Epidermal melanocyte (primary cell): ENCODE results near the gene INPP5F.
"Not testable (repeated sequence)": the region's sequence is repeated elsewhere in the genome, so short reads cannot be mapped to it uniquely, and the experiment has no call there.

Experiments
- DNase-seq: peaks from one replicate; pipeline ENCODE4 v3.0.0; 2011; ENCODE audit warnings: low spot score; ENCODE audit not compliant: insufficient read length

The INPP5F gene

GRCh38 chr10:119705434-119705831 is 20.4 kb upstream of the INPP5F start:
- DNase-seq: no peak

GRCh38 chr10:119706521-119707278 is 19.1 kb upstream of the INPP5F start:
- no peak for DNase-seq

- not testable (repeated sequence) for DNase-seq
Observed at GRCh38 chr10:119707331-119707730, 18.5 kb upstream of the INPP5F start.

GRCh38 chr10:119710935-119711334 is 14.9 kb upstream of the INPP5F start:
- not testable (repeated sequence) for DNase-seq

- DNase-seq: no peak
Observed at GRCh38 chr10:119713744-119714483, 11.9 kb upstream of the INPP5F start.

- no peak for DNase-seq
Observed at GRCh38 chr10:119714484-119714816, 11.4 kb upstream of the INPP5F start.

- DNase-seq: no peak
Observed at GRCh38 chr10:119715628-119716505, 10.0 kb upstream of the INPP5F start.

- DNase-seq: no peak
Observed at GRCh38 chr10:119723161-119723560, 2.7 kb upstream of the INPP5F start.

GRCh38 chr10:119723624-119724023 is 2.2 kb upstream of the INPP5F start:
- no peak for DNase-seq

GRCh38 chr10:119724593-119725516 is 995 bp upstream of the INPP5F start:
- no peak for DNase-seq

- DNase-seq: no peak
Observed at GRCh38 chr10:119725517-119725827, 378 bp upstream of the INPP5F start.

GRCh38 chr10:119726676-119727261 is 919 bp downstream of the INPP5F start:
- no peak for DNase-seq

GRCh38 chr10:119728172-119728800 is 2.4 kb downstream of the INPP5F start:
- DNase-seq: no peak

- DNase-seq: no peak
Observed at GRCh38 chr10:119734396-119735332, 8.8 kb downstream of the INPP5F start.

GRCh38 chr10:119735451-119735850 is 9.6 kb downstream of the INPP5F start:
- DNase-seq: no peak

GRCh38 chr10:119736220-119736619 is 10.4 kb downstream of the INPP5F start:
- no peak for DNase-seq

- no peak for DNase-seq
Observed at GRCh38 chr10:119737039-119737663, 11.3 kb downstream of the INPP5F start.

- peak; percentile 67 for DNase-seq
Observed at GRCh38 chr10:119737823-119738222, 12.0 kb downstream of the INPP5F start.

GRCh38 chr10:119738962-119739361 is 13.1 kb downstream of the INPP5F start:
- DNase-seq: no peak
